Cardiac muscle cell (in vitro differentiated cells and primary cell): Measurements from ENCODE around the gene HOXB4. TPM values are rescaled to one million over a fixed set of nuclear protein-coding genes. Genes with fewer than 3 reads are reported as not detected.

Experiments
- DNase-seq, 2 donors: peaks; one replicate each; pipeline versions ENCODE4 v3.0.0 to v3.0.0-alpha.2; 2010 to 2017; ENCODE audit warnings: low read depth in 1 of 2, low spot score in 1 of 2
- H3K27ac ChIP-seq: fragments of 200-600 bp; sonication (generic); 2 replicates; pipeline ENCODE4 v1.5.1; 2016
- H3K27me3 ChIP-seq: fragments of 200-600 bp; sonication (generic); 2 replicates; pipeline ENCODE4 v1.6.0; 2016; ENCODE audit warnings: control low read depth
- H3K36me3 ChIP-seq: fragments of 200-600 bp; sonication (generic); 2 replicates; pipeline ENCODE4 v1.5.1; 2016; ENCODE audit warnings: control low read depth
- H3K4me1 ChIP-seq: fragments of 200-600 bp; sonication (generic); 2 replicates; pipeline ENCODE4 v1.8.1; 2017; ENCODE audit warnings: low read depth, mild to moderate bottlenecking, mixed run types
- H3K4me3 ChIP-seq: fragments of 200-600 bp; sonication (generic); 2 replicates; pipeline ENCODE4 v1.5.1; 2016; ENCODE audit warnings: mild to moderate bottlenecking
- H3K9me3 ChIP-seq: fragments of 200-600 bp; sonication (generic); 2 replicates; pipeline ENCODE4 v1.5.1; 2017; ENCODE audit warnings: low read depth, mild to moderate bottlenecking, control low read depth
- polyA plus RNA-seq: library from polyadenylated mRNA; unstranded; fragments of >200 nt; fragmentation: Nextera tagmentation; extraction: Ambion mirVana; gene quantifications from 2 replicates; pipeline ENCODE4 v1.2.1, GENCODE V29; 2016
- total RNA-seq: library from RNA; depleted of rRNA; stranded (reverse); fragments of >200 nt; gene quantifications from 2 replicates; pipeline ENCODE4 v1.2.3, GENCODE V29; 2016
- TF ChIP-seq, protein P1 (sequence below): IDR thresholded peaks from 2 replicates; pipeline ENCODE4 v1.5.1; 2012; ENCODE audit warnings: low read depth, mild to moderate bottlenecking, low read length

Gene HOXB4
- total and polyA plus RNA-seq, 2 experiments from 2014 or later = 5.4 to 12.5 TPM

DNA sequence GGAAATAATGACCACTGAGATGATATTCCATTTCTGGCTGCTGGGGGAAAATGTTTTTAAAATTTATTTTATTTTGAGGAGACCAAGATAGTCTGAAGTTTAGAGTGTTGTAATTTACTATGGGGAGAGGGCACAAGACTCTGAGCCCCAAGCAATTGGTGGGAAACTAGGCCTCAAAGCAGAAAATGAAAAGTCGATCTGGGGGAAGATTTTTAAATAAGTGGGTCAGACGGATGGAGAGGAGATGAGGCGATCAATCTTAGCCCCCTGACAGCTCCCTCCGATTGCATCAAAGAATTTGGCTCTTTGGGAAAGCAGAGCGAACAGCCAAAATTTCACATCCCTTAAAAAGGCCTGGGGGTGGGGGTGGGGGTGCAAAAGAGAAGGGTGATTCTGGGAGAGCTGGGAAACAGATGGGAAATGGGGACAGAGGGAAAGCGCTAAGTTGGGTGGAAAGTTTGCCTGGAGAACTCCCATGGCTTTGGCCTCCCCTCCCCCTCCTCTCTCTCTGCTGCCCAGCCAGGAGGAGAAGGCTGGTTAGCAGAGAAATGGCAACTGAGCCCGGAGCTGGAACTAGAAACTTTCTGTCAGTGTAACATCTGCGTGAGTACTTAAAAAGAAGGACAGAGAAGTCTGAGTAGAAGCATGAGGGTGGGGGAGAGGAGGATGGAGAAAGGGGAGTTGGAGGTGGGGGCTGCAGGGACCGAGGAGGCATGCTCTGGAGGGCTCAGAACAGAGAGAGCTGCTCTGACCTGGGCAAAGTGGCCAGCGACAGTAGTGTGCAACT is 31.8 kb downstream of the HOXB4 start:
- Histone ChIP-seq H3K27me3 (peaks cover 14% of the 10 kb centered on the region), H3K9me3 (no peaks in the 10 kb centered on the region), H3K4me3 (peak overlapping the region; percentile 90), H3K27ac (peak overlapping the region; percentile 98), H3K36me3 (peaks cover 7% of the 10 kb centered on the region), H3K4me1 (peaks cover 49% of the 10 kb centered on the region)
- TF ChIP-seq, protein P1, sequence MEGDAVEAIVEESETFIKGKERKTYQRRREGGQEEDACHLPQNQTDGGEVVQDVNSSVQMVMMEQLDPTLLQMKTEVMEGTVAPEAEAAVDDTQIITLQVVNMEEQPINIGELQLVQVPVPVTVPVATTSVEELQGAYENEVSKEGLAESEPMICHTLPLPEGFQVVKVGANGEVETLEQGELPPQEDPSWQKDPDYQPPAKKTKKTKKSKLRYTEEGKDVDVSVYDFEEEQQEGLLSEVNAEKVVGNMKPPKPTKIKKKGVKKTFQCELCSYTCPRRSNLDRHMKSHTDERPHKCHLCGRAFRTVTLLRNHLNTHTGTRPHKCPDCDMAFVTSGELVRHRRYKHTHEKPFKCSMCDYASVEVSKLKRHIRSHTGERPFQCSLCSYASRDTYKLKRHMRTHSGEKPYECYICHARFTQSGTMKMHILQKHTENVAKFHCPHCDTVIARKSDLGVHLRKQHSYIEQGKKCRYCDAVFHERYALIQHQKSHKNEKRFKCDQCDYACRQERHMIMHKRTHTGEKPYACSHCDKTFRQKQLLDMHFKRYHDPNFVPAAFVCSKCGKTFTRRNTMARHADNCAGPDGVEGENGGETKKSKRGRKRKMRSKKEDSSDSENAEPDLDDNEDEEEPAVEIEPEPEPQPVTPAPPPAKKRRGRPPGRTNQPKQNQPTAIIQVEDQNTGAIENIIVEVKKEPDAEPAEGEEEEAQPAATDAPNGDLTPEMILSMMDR = no peak
- peak; percentile 56 to 86 for DNase-seq

DNA sequence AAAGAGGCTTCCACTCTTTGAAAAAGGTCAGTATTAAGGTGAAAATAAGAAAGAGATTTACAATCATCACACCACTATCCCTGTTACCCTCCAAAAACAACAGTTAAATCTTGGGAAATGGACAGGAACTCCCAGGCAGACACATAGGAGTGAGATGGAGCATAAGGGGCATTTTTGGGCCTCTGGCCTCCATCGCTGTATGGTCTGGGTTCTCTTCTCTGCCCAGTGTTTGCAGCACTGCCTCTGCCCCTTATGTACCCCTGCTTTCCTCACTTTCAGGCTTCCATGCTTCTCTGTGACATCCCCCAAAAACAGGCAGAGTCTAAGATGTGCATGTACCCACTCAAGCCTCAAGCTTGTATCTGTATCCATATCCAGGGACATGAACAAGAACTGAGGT is 32.6 kb downstream of the HOXB4 start:
- Histone ChIP-seq H3K9me3 (no peaks in the 10 kb centered on the region), H3K27me3 (peaks cover 8% of the 10 kb centered on the region), H3K27ac (peak overlapping the region; percentile 98), H3K36me3 (peaks cover 7% of the 10 kb centered on the region), H3K4me3 (peak overlapping the region; percentile 90), H3K4me1 (peaks cover 53% of the 10 kb centered on the region)
- TF ChIP-seq, protein P1 = no peak
- DNase-seq = no peak

DNA sequence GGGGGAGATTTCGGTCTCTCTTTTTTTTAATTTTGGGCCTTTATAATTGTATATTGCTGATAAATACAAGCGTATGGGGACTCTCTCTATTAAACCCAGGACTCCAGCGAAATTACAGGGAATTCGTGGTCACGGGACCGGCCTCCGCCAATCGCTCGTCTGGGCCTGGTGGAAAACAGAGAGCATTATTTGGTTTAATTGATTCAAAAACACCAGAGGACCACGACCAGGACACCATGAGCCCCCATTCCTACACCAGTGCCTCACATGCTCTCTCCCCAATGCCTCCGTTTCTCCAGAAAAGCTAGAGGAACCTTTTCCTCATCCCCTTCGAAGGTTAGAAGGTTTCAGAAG is 33.2 kb downstream of the HOXB4 start, which contains the start of gene HOXB2:
Gene HOXB2, minus strand, starts transcription at position 88 of the 354 bp plus-strand sequence. CDS start 198 bp downstream, outside the sequence.
- TF ChIP-seq, protein P1 = no peak
- H3K27ac ChIP-seq = peak within 1 kb of the TSS; percentile 98

DNA sequence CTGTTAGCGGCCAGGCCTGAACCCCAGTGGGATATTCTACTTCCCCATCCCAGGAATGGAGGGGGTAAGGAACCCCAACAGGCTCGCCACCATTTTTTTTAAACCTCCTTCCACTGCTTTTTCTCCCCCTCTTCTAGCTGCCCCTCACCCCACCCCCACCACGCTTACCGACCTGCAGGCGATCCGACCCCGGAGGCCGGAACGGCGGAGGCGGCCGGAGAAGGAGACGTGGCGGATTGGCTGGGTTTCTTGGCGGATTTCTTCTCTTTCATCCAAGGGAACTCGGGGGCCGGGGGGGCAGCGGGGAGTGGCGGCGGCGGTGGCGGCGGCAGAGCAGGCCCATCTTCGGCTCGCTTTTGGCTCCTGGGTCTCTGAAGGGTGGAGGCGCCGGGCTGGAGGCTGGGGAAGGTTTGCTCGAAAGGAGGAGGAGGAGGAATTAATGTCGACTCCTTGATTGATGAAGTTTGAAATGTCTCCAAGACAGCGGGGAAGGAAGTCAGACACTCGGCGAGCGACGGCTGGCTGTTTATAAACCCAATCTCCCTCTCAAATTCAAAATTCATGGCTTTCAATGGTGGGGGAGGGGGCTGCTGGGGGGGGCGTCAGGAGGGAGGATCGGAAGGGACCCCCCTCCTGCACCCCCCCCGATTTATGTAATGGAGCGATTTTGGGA is 33.7 kb downstream of the HOXB4 start:
- TF ChIP-seq, protein P1 = no peak
- peaks cover 50% of the 10 kb centered on the region for H3K4me1 ChIP-seq
- H3K9me3 ChIP-seq = no peaks in the 10 kb centered on the region
- H3K27me3 ChIP-seq = no peaks in the 10 kb centered on the region
- peak overlapping the region; percentile 90 for H3K4me3 ChIP-seq
- H3K27ac ChIP-seq = peak overlapping the region; percentile 98
- H3K36me3 ChIP-seq = peaks cover 7% of the 10 kb centered on the region
- DNase-seq = peak; percentile 55 to 89

More for the DNA sequence above, 33.2 kb downstream of the HOXB4 start, which contains the start of gene HOXB2:
- Histone ChIP-seq H3K27me3 (peaks cover 3% of the 10 kb centered on the region), H3K4me1 (peaks cover 54% of the 10 kb centered on the region), H3K36me3 (peaks cover 7% of the 10 kb centered on the region), H3K4me3 (peak within 1 kb of the TSS; percentile 90), H3K9me3 (no peaks in the 10 kb centered on the region)
- DNase-seq = peak; percentile 67

DNA sequence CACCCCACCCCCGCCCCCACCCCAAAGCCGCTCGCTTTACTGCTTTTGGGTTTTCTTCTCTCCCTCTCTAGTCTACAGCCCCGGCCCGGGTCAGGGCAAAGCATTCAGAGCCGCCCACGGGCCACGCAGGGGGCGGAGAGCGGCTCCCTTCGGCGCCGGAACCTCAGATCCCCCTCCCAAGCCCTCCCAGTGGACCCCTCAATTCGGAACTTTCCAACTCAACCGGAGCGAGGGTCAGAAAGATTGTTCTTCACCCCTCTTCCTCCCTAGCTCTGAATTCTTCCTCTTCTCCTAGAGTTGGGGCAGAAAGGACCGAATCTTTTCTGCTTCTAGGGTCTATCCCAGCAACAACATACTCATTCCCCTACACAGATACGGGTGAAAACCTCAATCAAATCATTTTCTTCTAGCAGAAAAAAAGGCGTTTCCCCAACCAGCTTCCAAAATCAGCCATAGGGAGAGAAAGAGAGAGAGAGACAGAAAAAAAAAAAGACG is 34.2 kb downstream of the HOXB4 start:
- peak in 1 of 2 donors; percentile 52 for DNase-seq
- peaks cover 7% of the 10 kb centered on the region for H3K36me3 ChIP-seq
- H3K9me3 ChIP-seq = no peaks in the 10 kb centered on the region
- peaks cover 49% of the 10 kb centered on the region for H3K4me1 ChIP-seq
- no peaks in the 10 kb centered on the region for H3K27me3 ChIP-seq
- TF ChIP-seq, protein P1 = no peak
- H3K27ac ChIP-seq = peak overlapping the region; percentile 98
- peak overlapping the region; percentile 90 for H3K4me3 ChIP-seq
